Aorta (tissue), 5 donors: Measurements from ENCODE around the gene MAP6. TPM values are rescaled to one million over a fixed set of nuclear protein-coding genes. Genes with fewer than 3 reads are reported as not detected.

Experiments
- ATAC-seq: fragments of 200-7000 bp; cut with Tn5 transposase; one replicate; pipeline ENCODE4 v1.9.1; 2022; ENCODE audit warnings: moderate library complexity; ENCODE audit not compliant: low FRiP score
- DNase-seq, 2 donors: peaks; one replicate each; pipeline ENCODE4 v3.0.0-alpha.2; 2020
- H3K27ac ChIP-seq, 2 donors: one replicate each; pipeline ENCODE4 v1.5.1; 2013; ENCODE audit warnings: low read length in 2 of 2, mild to moderate bottlenecking in 2 of 2, moderate library complexity in 2 of 2, control low read depth in 1 of 2, inconsistent platforms in 1 of 2, low read depth in 1 of 2
- H3K27me3 ChIP-seq, 2 donors: one replicate each; pipeline ENCODE4 v1.6.1; 2013; ENCODE audit warnings: control low read depth in 1 of 2, low read length in 1 of 2, mild to moderate bottlenecking in 1 of 2, moderate library complexity in 1 of 2; ENCODE audit not compliant: insufficient read depth in 2 of 2, control insufficient read depth in 1 of 2
- H3K36me3 ChIP-seq, 2 donors: one replicate each; pipeline ENCODE4 v1.6.1; 2013; ENCODE audit warnings: control low read depth in 1 of 2, low read length in 1 of 2, mild to moderate bottlenecking in 1 of 2; ENCODE audit not compliant: insufficient read depth in 2 of 2, control insufficient read depth in 1 of 2
- H3K4me1 ChIP-seq, 2 donors: one replicate each; pipeline ENCODE4 v1.6.1; 2013; ENCODE audit warnings: low read length in 2 of 2, control low read depth in 1 of 2, mild to moderate bottlenecking in 1 of 2, moderate library complexity in 1 of 2; ENCODE audit not compliant: insufficient read depth in 2 of 2, control insufficient read depth in 1 of 2
- H3K4me3 ChIP-seq, 2 donors: one replicate each; pipeline ENCODE4 v1.5.1; 2013; ENCODE audit warnings: low read length in 2 of 2, control low read depth in 1 of 2, mild to moderate bottlenecking in 1 of 2
- H3K9me3 ChIP-seq: one replicate; pipeline ENCODE4 v1.6.1; 2013; ENCODE audit warnings: mild to moderate bottlenecking, low read length; ENCODE audit not compliant: control insufficient read depth
- WGBS, 2 donors: extraction: QIAGEN DNeasy Blood & Tissue Kit; methylation state at CpG; one replicate each; pipeline ENCODE4 v1.1.7; 2013; 5-methylcytosine and 5-hydroxymethylcytosine counted together
- intact Hi-C, 2 donors: fragments of 100-400 bp; cut with DNase I; formaldehyde crosslinking; loops; one replicate each; pipeline versions ENCODE4 v1.14.2 to v1.15.0; 2022
- polyA plus RNA-seq, 2 donors: library from polyadenylated mRNA; stranded (reverse); fragments of 200-250 nt; gene quantifications; one replicate each; pipeline ENCODE4 v1.2.3, GENCODE V29; 2013
- total RNA-seq, 2 donors: library from RNA; stranded (reverse); fragmentation: NEBNext Ultra II Directional; extraction: Animal tissue kit (Norgen Biotek cat#: 25700); gene quantifications; one replicate each; pipeline ENCODE4 v1.2.1, GENCODE V29; 2021
- donor health status: healthy with polysubstance abuse.
- donor health status: Bipolar disorder and iron deficiency.
- donor health status: DM: no; HTN: no; CAD: no.
- donor health status: DM: no; HTN: no; CAD: no.
- donor health status: DM: yes; HTN: yes; CAD: no.

MAP6 gene
- total and polyA plus RNA-seq, 4 donors = 6.4 to 16.7 (median 11.3) TPM

- intact Hi-C loops = loop anchor here in 1 of 2 donors (5.0 kb wide), 1 partner anchor 63 kb away; the partner anchor contains the start of gene MAP6
- 10 to 15% methylated on average over 16 of the region's 16 CpGs for WGBS, 2 donors
- no peaks in the 10 kb centered on the region for H3K4me1 ChIP-seq
- no peak for DNase-seq
- no peaks in the 10 kb centered on the region for H3K27me3 ChIP-seq
- peak overlapping the region in 1 of 2 donors; percentile 12 for H3K4me3 ChIP-seq
- H3K27ac ChIP-seq = peak overlapping the region; percentile 71 to 81
- no peaks in the 10 kb centered on the region for H3K9me3 ChIP-seq
- H3K36me3 ChIP-seq = no peaks in the 10 kb centered on the region
- no peak for ATAC-seq
Measured at GRCh38 chr11:75603791-75604736, 64.8 kb downstream of the MAP6 start.

- no peaks in the 10 kb centered on the region for H3K4me1 ChIP-seq
- H3K9me3 ChIP-seq = no peaks in the 10 kb centered on the region
- intact Hi-C loops = loop anchor here in 1 of 2 donors (5.0 kb wide), 1 partner anchor 64 kb away; the partner anchor contains the start of gene MAP6
- WGBS, 2 donors = 87 to 88% methylated on average over 8 of the region's 8 CpGs
- H3K36me3 ChIP-seq = no peaks in the 10 kb centered on the region
- ATAC-seq = no peak
- no peak for DNase-seq
- H3K27me3 ChIP-seq = no peaks in the 10 kb centered on the region
- H3K4me3 ChIP-seq = no peak overlapping the region
- no peak overlapping the region for H3K27ac ChIP-seq
Measured at GRCh38 chr11:75602951-75603350, 65.9 kb downstream of the MAP6 start.

- ATAC-seq = no peak
- Histone ChIP-seq H3K36me3 (no peaks in the 10 kb centered on the region), H3K27ac (no peak overlapping the region), H3K27me3 (no peaks in the 10 kb centered on the region), H3K9me3 (no peaks in the 10 kb centered on the region), H3K4me1 (no peaks in the 10 kb centered on the region), H3K4me3 (no peak overlapping the region)
- intact Hi-C loops = loop anchor here in 1 of 2 donors (5.0 kb wide), 1 partner anchor 66 kb away; the partner anchor contains the start of gene MAP6
- 90 to 91% methylated on average over 7 of the region's 7 CpGs for WGBS, 2 donors
- DNase-seq = no peak
Measured at GRCh38 chr11:75601494-75601893, 67.3 kb downstream of the MAP6 start.

GRCh38 chr11:75600356-75600755 lies 68.5 kb downstream of the MAP6 start:
- Histone ChIP-seq H3K9me3 (no peaks in the 10 kb centered on the region), H3K27ac (no peak overlapping the region), H3K27me3 (no peaks in the 10 kb centered on the region), H3K4me3 (no peak overlapping the region), H3K36me3 (no peaks in the 10 kb centered on the region), H3K4me1 (no peaks in the 10 kb centered on the region)
- WGBS, 2 donors = 88 to 91% methylated on average over 3 of the region's 3 CpGs
- intact Hi-C loops = loop anchor here in 1 of 2 donors (5.0 kb wide), 1 partner anchor 67 kb away; the partner anchor contains the start of gene MAP6
- ATAC-seq (no peak), DNase-seq (no peak)

- WGBS, 2 donors = 94% methylated on average over 7 of the region's 7 CpGs
- no peak overlapping the region for H3K27ac ChIP-seq
- no peak for ATAC-seq
- DNase-seq = no peak
- H3K9me3 ChIP-seq = no peaks in the 10 kb centered on the region
- H3K27me3 ChIP-seq = no peaks in the 10 kb centered on the region
- no peak overlapping the region for H3K4me3 ChIP-seq
- H3K36me3 ChIP-seq = no peaks in the 10 kb centered on the region
- H3K4me1 ChIP-seq = no peaks in the 10 kb centered on the region
- intact Hi-C loops = no loop called here
Measured at GRCh38 chr11:75598900-75599299, 69.9 kb downstream of the MAP6 start.

GRCh38 chr11:75598264-75598663 lies 70.6 kb downstream of the MAP6 start:
- Histone ChIP-seq H3K4me3 (no peak overlapping the region), H3K27ac (no peak overlapping the region), H3K27me3 (no peaks in the 10 kb centered on the region), H3K9me3 (no peaks in the 10 kb centered on the region), H3K4me1 (no peaks in the 10 kb centered on the region), H3K36me3 (no peaks in the 10 kb centered on the region)
- DNase-seq (no peak), ATAC-seq (no peak)
- intact Hi-C loops = no loop called here

GRCh38 chr11:75597636-75598035 lies 71.2 kb downstream of the MAP6 start:
- Histone ChIP-seq H3K36me3 (no peaks in the 10 kb centered on the region), H3K4me3 (no peak overlapping the region), H3K27me3 (no peaks in the 10 kb centered on the region), H3K9me3 (no peaks in the 10 kb centered on the region), H3K4me1 (no peaks in the 10 kb centered on the region), H3K27ac (no peak overlapping the region)
- intact Hi-C loops = no loop called here
- ATAC-seq (no peak), DNase-seq (no peak)
- WGBS, 2 donors = 79 to 81% methylated on average over 4 of the region's 4 CpGs

- intact Hi-C loops = no loop called here
- no peak overlapping the region for H3K4me3 ChIP-seq
- no peak for ATAC-seq
- H3K9me3 ChIP-seq = no peaks in the 10 kb centered on the region
- H3K27me3 ChIP-seq = no peaks in the 10 kb centered on the region
- H3K36me3 ChIP-seq = no peaks in the 10 kb centered on the region
- H3K4me1 ChIP-seq = no peaks in the 10 kb centered on the region
- H3K27ac ChIP-seq = no peak overlapping the region
- WGBS, 2 donors = 80 to 82% methylated on average over 4 of the region's 4 CpGs
- DNase-seq = no peak
Measured at GRCh38 chr11:75596914-75597313, 71.9 kb downstream of the MAP6 start.

- ATAC-seq (no peak), DNase-seq (no peak)
- no peaks in the 10 kb centered on the region for H3K36me3 ChIP-seq
- H3K27ac ChIP-seq = no peak overlapping the region
- no peak overlapping the region for H3K4me3 ChIP-seq
- intact Hi-C loops = no loop called here
- no peaks in the 10 kb centered on the region for H3K9me3 ChIP-seq
- H3K4me1 ChIP-seq = no peaks in the 10 kb centered on the region
- H3K27me3 ChIP-seq = no peaks in the 10 kb centered on the region
- 95 to 100% methylated on average over 2 of the region's 2 CpGs for WGBS, 2 donors
Measured at GRCh38 chr11:75595429-75595828, 73.4 kb downstream of the MAP6 start.
